OCI-LY1 (cell line): Measurements from ENCODE around the gene TUB.

ENCODE experiments used
- H2AFZ ChIP-seq: fragments of 200-600 bp; sonication (generic), shearing (Covaris generic); 2 replicates; pipeline ENCODE4 v1.6.0; 2014; ENCODE audit warnings: antibody characterized with exemption, mild to moderate bottlenecking, low read length
- H3F3A ChIP-seq: fragments of 200-600 bp; sonication (generic), shearing (Covaris generic); 2 replicates; pipeline ENCODE4 v1.6.0; 2014; ENCODE audit warnings: mild to moderate bottlenecking, antibody characterized with exemption, low read length, moderate library complexity; ENCODE audit not compliant: insufficient read depth
- H3K27ac ChIP-seq: fragments of 200-600 bp; sonication (generic); 2 replicates; pipeline ENCODE4 v1.5.1; 2014; ENCODE audit warnings: low read length, mixed run types, mild to moderate bottlenecking, low read depth; ENCODE audit not compliant: poor library complexity, severe bottlenecking
- H3K27me3 ChIP-seq: fragments of 200-600 bp; sonication (generic); 2 replicates; pipeline ENCODE4 v1.6.0; 2014; ENCODE audit warnings: antibody characterized with exemption, mild to moderate bottlenecking, low read length, moderate library complexity; ENCODE audit not compliant: insufficient read depth
- H3K36me3 ChIP-seq: fragments of 200-600 bp; sonication (generic); 2 replicates; pipeline ENCODE4 v1.6.1; 2014; ENCODE audit warnings: mild to moderate bottlenecking, antibody characterized with exemption, low read length, moderate library complexity, mixed read lengths; ENCODE audit not compliant: insufficient read depth
- H3K4me1 ChIP-seq: fragments of 200-600 bp; sonication (generic); 2 replicates; pipeline ENCODE4 v1.5.1; 2014; ENCODE audit warnings: mild to moderate bottlenecking, low read length, moderate library complexity; ENCODE audit not compliant: insufficient read depth, severe bottlenecking
- H3K4me2 ChIP-seq: fragments of 200-600 bp; sonication (generic), shearing (Covaris generic); 2 replicates; pipeline ENCODE4 v1.6.1; 2014; ENCODE audit warnings: low read length
- H3K4me3 ChIP-seq: fragments of 200-600 bp; sonication (generic); 2 replicates; pipeline ENCODE4 v1.5.1; 2014; ENCODE audit warnings: low read length, low read depth, mild to moderate bottlenecking, mixed read lengths; ENCODE audit not compliant: poor library complexity, severe bottlenecking
- H3K79me2 ChIP-seq: fragments of 200-600 bp; shearing (Covaris generic); 2 replicates; pipeline ENCODE4 v1.6.1; 2016; ENCODE audit warnings: mixed run types, low read length, mixed read lengths; ENCODE audit not compliant: insufficient read depth
- H3K9ac ChIP-seq: fragments of 200-600 bp; sonication (generic), shearing (Covaris generic); 2 replicates; pipeline ENCODE4 v1.6.1; 2014; ENCODE audit warnings: mild to moderate bottlenecking, low read length, mixed read lengths
- H3K9me2 ChIP-seq: fragments of 200-600 bp; sonication (generic), shearing (Covaris generic); 2 replicates; pipeline ENCODE4 v1.6.1; 2014; ENCODE audit warnings: low read depth, mild to moderate bottlenecking, low read length, mixed read lengths
- H3K9me3 ChIP-seq: fragments of 200-600 bp; shearing (Covaris generic); 2 replicates; pipeline ENCODE4 v1.6.1; 2014; ENCODE audit warnings: low read length, mixed read lengths
- H4K20me1 ChIP-seq: fragments of 200-600 bp; sonication (generic), shearing (Covaris generic); 2 replicates; pipeline ENCODE4 v1.6.0; 2016; ENCODE audit warnings: mild to moderate bottlenecking, low read length; ENCODE audit not compliant: insufficient read depth
- EZH2 ChIP-seq: fragments of 200-600 bp; sonication (generic), shearing (Covaris generic); IDR thresholded peaks from 2 replicates; pipeline ENCODE4 v1.8.0; 2017; ENCODE audit warnings: borderline replicate concordance, mixed run types, mild to moderate bottlenecking, antibody characterized with exemption, low read length, moderate library complexity, mixed read lengths
- TF ChIP-seq, protein P1 (sequence below): fragments of 200-600 bp; sonication (generic), shearing (Covaris generic); IDR thresholded peaks from 2 replicates; pipeline ENCODE4 v1.5.1; 2017; ENCODE audit warnings: mild to moderate bottlenecking, antibody characterized with exemption, low read length, moderate library complexity, mixed read lengths

Gene TUB

DNA sequence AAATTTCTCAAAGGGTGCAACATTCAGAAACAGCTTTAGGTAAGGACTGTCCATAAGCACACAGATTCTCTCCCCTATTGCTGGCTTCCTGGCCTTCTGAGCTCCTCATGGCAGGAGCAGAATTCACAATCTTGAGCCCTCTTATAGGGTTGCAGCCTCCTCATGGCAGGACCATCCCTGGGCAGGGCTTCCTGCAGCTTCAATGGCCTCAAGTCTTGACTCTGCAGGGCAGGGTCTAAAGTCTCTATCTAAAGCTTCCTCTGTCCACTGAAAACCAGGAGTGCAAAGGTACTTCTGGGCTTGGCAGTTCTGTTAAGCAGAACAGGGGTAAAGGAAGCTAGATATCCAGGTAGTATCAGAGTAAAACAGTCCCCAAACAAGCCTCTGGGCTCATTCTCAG, 28.7 kb downstream of the TUB start:
- H2AFZ ChIP-seq: no peak overlapping the region
- H3K9me3 ChIP-seq: no peaks in the 10 kb centered on the region
- no peaks in the 10 kb centered on the region for H4K20me1 ChIP-seq
- H3F3A ChIP-seq: no peaks in the 10 kb centered on the region
- no peak overlapping the region for H3K4me2 ChIP-seq
- H3K9ac ChIP-seq: no peak overlapping the region
- TF ChIP-seq EZH2: no peak
- TF ChIP-seq, protein P1, sequence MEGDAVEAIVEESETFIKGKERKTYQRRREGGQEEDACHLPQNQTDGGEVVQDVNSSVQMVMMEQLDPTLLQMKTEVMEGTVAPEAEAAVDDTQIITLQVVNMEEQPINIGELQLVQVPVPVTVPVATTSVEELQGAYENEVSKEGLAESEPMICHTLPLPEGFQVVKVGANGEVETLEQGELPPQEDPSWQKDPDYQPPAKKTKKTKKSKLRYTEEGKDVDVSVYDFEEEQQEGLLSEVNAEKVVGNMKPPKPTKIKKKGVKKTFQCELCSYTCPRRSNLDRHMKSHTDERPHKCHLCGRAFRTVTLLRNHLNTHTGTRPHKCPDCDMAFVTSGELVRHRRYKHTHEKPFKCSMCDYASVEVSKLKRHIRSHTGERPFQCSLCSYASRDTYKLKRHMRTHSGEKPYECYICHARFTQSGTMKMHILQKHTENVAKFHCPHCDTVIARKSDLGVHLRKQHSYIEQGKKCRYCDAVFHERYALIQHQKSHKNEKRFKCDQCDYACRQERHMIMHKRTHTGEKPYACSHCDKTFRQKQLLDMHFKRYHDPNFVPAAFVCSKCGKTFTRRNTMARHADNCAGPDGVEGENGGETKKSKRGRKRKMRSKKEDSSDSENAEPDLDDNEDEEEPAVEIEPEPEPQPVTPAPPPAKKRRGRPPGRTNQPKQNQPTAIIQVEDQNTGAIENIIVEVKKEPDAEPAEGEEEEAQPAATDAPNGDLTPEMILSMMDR: no peak
- H3K36me3 ChIP-seq: no peaks in the 10 kb centered on the region
- H3K79me2 ChIP-seq: no peaks in the 10 kb centered on the region
- no peaks in the 10 kb centered on the region for H3K9me2 ChIP-seq
- H3K27ac ChIP-seq: no peak overlapping the region
- no peaks in the 10 kb centered on the region for H3K4me1 ChIP-seq
- no peak overlapping the region for H3K4me3 ChIP-seq
- peaks cover 7% of the 10 kb centered on the region; the same call in 1 of the 2 replicates for H3K27me3 ChIP-seq

DNA sequence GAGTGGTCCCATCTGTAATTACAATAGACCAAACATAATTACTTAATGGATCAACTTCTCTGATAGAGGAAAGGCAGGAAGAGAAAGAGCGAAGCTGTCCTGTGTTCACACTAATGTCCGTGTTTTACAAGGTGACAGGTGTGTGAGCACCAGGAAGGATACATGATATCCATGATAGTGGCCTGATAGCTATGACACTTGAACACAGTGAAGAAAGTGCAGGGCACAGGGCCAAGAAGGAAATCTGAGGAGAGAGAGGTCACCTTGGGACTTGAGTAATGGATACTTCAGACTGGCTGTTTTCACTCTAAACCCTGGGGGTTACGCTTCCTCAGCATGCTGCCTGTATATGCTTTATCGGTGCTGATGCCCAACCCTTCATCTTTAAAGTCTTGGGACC, 29.4 kb downstream of the TUB start:
- H4K20me1 ChIP-seq: no peaks in the 10 kb centered on the region
- peaks cover 4% of the 10 kb centered on the region; the same call in 1 of the 2 replicates for H3K27me3 ChIP-seq
- H3K4me1 ChIP-seq: no peaks in the 10 kb centered on the region
- H3K4me3 ChIP-seq: no peak overlapping the region
- no peaks in the 10 kb centered on the region for H3K36me3 ChIP-seq
- no peak overlapping the region for H3K27ac ChIP-seq
- H3K9me3 ChIP-seq: no peaks in the 10 kb centered on the region
- no peak overlapping the region for H3K9ac ChIP-seq
- TF ChIP-seq, protein P1: no peak
- no peak for TF ChIP-seq EZH2
- H3K79me2 ChIP-seq: no peaks in the 10 kb centered on the region
- no peak overlapping the region for H3K4me2 ChIP-seq
- H3F3A ChIP-seq: no peaks in the 10 kb centered on the region
- H2AFZ ChIP-seq: no peak overlapping the region
- no peaks in the 10 kb centered on the region for H3K9me2 ChIP-seq

DNA sequence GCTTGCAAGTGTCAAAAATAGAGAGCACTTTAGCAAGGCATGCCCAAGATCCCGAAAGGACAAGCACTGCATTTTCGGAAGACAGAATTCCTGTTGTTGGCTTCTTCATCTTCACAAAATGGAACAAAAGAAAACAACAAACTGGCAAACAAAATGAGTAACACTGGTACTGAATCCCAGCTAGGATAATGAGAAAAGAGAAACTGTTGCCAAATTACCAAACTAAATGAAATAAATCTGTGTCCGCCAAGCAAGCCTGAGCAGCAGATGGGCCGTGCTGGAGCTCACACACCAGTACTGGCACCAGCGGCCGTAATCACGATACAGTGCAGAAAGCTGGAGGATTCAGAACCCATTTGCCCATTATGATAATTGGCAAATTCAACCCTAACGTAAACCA, 30.6 kb downstream of the TUB start:
- H2AFZ ChIP-seq: no peak overlapping the region
- no peaks in the 10 kb centered on the region for H3K9me2 ChIP-seq
- H3K27ac ChIP-seq: no peak overlapping the region
- H3F3A ChIP-seq: no peaks in the 10 kb centered on the region
- H3K36me3 ChIP-seq: no peaks in the 10 kb centered on the region
- no peak overlapping the region for H3K4me3 ChIP-seq
- no peaks in the 10 kb centered on the region for H4K20me1 ChIP-seq
- H3K9me3 ChIP-seq: no peaks in the 10 kb centered on the region
- H3K9ac ChIP-seq: no peak overlapping the region
- no peaks in the 10 kb centered on the region for H3K27me3 ChIP-seq
- TF ChIP-seq EZH2: no peak
- TF ChIP-seq, protein P1: no peak
- no peak overlapping the region for H3K4me2 ChIP-seq
- H3K4me1 ChIP-seq: no peaks in the 10 kb centered on the region
- no peaks in the 10 kb centered on the region for H3K79me2 ChIP-seq
